GM19240 (cell line): ENCODE data around the gene NINL.
"Not testable (repeated sequence)": the region's sequence is repeated elsewhere in the genome, so short reads cannot be mapped to it uniquely, and the experiment has no call there.

Experiments
- DNase-seq: peaks from one replicate; pipeline ENCODE4 v3.0.0; 2011; ENCODE audit warnings: low spot score; ENCODE audit not compliant: insufficient read length

The NINL gene

GRCh38 chr20:25592135-25592852 is 7.0 kb upstream of the NINL start:
- DNase-seq, result no peak

DNA sequence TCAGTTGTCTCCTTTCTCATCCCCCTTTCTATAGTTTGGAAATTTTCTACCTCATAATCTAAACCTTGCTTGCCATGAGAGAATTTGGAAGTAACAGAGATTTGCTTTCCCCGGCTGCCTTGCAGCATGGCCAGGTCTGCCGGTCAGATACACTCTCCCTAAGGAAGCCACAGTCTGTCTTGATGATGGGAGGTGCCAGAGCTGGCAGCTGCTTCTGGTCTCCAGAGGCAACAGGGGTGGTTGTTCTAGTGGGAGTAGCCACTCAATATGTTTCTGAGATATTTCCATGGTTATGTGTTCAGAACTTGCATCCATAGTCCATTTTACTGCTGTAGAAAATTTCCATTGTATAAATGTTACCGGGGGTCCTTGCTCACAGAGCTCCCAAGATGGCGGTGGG is 5.4 kb upstream of the NINL start:
- DNase-seq, result not testable (repeated sequence)

- DNase-seq, result no peak
These were observed 3.2 kb upstream of the NINL start for GRCh38 chr20:25588491-25588890.

- no peak for DNase-seq
These were observed 2.2 kb upstream of the NINL start for GRCh38 chr20:25587536-25587935.

DNA sequence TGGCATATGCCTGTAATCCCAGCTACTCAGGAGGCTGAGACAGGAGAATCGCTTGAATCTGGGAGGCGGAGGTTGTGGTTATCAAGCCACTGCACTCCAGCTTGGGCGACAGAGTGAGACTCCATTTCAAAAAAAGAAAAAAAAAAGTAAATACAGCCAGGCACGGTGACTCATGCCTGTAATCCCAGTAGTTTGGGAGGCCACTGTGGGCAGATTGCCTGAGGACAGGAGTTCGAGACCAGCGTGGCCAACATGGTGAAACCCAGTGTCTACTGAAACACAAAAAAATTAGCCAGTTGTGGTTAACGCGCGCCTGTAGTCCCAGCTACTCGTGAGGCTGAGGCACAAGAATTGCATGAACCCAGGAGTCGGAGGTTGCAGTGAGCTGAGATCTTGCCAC is 1.5 kb upstream of the NINL start:
- DNase-seq, result no peak

DNA sequence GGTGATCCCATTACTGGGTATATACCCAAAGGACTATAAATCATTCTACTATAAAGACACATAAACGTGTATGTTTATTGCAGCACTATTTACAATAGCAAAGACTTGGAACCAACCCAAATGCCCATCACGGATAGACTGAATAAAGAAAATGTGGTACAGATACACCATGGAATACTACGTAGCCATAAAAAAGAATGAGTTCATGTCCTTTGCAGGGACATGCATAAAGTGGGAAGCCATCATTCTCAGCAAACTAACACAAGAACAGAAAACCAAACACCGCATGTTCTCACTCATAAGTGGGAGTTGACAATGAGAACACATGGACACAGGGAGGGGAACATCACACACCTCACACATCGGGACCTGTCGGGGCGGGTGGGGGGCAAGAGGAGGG is 1.7 kb downstream of the NINL start:
- DNase-seq, result not testable (repeated sequence)

GRCh38 chr20:25580711-25581110 is 4.6 kb downstream of the NINL start:
- no peak for DNase-seq

DNA sequence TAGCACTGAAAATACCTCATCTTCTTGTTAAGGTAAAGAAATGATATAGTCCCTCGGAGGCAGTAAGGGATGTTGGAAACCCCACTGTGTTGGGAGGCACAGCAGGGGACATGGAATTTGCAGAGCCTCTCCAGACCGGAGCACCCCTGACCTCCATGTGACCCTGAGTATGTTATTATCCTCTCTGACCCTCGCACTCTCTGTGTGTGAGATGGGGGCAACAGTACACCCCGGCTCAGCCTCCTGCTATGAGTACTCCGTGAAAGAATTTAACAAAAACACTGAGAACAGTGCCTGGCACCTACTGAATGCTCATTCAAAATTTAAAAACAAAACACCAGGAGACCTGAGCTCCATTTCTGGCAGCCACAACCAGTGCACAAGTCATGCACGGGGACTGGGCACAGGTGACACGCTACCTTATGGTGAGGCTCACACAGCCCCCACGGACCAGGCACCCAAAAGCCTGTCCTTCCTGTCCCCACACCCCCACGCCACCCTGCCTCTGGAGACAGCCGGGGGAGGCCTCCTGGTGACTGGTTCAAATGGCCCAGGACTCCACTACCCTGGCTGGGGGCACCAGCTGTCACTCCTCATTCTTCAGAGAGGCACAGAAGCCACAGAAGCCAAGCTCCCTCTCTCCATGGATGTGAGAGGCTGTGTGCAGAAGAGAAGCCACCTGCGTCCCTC is 6.1 kb downstream of the NINL start:
- DNase-seq, result no peak

GRCh38 chr20:25576783-25577530 is 8.4 kb downstream of the NINL start:
- DNase-seq, result no peak

GRCh38 chr20:25574411-25574810 is 10.9 kb downstream of the NINL start:
- DNase-seq, result no peak

DNA sequence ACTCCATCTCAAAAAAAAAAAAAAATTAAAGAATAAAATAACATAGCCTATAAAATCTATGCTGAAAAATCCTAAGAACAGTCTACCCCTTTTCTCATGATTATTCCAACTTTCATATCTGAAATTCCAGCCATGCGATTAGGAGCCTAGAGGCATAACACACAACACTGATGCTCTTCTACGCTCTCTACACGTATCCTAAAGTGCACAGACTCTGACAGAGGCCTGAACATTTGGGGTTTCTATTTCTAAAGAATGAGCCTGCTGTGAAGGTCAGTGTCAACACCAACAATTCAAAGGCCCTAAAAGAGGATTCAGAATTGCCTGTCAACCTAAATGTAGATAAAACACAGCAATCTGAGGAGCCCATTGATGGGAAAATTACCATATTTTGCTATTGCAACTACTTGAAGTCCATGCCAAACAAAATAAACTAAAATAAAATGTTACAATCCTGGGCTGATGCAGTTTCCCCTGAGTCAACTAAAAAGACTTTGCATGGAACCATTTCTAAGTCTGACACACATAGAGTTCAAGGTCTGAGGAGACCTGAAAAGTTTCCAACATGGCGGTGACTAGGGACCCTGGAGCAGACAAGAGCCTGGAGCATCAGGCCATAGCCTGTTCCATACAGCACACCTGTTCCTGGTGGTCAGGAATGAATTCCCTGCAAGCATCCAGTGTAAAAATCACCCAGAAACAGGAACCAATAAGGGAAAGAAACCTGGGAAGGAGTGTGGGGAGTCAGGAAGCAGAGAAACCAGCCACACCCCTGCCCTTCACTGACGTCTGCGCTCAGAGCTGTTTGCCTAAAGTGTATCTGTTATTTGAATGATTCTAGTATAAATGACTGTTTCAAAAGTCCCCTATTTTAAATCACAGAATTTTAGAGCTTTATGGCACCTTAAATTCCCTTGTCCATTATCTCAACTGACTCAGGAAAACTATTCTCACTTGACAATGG is 11.8 kb downstream of the NINL start:
- DNase-seq, result no peak

GRCh38 chr20:25571817-25572216 is 13.5 kb downstream of the NINL start:
- DNase-seq, result no peak

DNA sequence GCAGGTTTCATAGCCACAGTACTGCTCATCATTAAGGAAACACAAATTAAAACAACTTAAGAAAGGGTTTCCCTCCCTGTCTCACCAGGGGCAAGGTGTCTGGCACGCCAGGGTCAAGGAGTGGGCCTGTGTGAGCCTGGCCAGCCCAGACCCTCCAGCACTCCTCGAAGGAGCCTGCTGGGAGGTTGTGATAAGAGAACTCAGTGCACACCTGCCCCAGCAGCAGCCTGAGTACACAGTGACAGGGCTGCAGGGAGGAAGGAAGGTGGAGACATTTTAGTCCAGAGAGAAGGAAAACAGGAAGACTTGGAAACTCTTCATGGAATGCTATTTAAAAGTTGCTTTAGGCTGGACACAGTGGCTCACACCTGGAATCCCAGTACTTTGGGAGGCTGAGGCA is 14.1 kb downstream of the NINL start:
- no peak for DNase-seq

DNA sequence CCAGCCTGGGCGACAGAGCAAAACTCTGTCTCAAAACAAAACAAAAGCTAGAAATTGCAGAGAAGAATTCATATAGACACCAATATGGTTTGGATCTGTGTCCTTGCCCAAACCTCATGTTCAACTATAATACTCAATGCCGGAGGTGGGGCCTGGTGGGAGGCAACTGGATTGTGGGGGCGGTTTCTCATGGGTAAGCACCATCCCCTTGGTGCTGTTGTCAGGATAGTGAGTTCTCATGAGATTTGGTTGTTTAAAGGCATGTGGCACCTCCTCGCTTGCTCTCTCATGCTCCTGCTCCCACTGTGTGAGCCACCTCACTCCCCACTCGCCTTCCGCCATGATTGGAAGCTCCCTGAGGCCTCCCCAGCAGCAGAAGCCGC is 15.2 kb downstream of the NINL start:
- no peak for DNase-seq

DNA sequence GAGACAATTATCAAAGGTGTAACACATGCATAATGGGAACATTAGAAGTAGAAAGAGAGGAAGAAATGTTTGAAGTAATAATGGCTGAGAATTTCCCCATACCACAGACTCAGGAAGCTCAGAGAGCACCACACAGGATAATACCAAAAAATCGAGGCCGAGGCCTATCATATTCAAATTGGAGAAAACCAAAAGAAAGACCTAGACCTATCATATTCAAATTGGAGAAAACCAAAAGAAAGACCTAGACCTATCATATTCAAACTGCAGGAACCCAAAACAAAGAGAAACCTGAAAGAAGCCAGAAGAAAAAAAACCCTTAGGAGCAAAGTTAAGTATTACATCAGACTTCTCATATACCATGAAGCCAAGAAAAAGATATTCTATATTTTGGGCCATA is 18.0 kb downstream of the NINL start:
- no peak for DNase-seq

DNA sequence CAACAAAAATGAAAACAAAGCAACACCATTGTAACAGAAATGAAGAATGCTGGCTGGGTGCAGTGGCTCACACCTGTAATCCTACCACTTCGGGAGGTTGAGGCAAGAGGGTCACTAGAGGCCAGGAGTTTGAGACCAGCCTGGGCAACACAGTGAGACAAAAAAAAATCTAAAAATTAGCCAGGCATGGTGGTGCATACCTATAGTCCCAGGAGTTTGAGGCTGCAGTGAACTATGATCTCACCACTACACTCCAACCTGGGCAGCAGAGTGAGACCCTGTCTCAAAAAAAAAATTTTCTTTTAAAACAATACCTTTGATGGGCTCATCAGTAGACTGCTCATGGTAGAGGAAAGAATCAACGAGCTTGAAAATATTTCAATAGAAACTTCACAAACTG is 18.5 kb downstream of the NINL start:
- no peak for DNase-seq

DNA sequence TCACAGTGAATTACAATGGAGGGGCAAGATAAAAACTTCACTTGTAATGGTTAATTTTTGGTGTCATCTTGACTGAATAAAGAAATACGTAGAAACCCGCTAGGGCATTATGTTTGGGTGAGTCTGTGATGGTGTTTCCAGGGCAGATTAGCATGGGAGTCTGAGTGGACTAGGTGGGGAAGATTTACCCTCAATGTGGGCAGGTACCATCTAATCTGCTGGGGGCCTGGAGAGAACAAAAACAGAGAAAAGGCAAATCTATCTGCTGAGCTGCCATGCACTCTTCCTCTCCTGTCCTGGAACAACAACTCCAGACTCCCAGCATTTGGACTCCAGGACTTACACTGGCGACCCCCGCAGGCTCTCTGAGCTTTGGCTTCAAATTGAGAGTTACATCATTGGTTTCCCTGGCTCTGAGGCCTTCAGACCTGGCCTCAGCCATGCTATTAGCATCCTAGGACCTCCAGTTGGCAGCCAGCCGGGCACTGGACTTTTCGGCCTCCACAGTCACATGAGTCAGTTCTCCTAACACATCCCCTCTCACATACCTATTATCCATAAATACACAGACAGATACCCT is 19.7 kb downstream of the NINL start:
- no peak for DNase-seq

DNA sequence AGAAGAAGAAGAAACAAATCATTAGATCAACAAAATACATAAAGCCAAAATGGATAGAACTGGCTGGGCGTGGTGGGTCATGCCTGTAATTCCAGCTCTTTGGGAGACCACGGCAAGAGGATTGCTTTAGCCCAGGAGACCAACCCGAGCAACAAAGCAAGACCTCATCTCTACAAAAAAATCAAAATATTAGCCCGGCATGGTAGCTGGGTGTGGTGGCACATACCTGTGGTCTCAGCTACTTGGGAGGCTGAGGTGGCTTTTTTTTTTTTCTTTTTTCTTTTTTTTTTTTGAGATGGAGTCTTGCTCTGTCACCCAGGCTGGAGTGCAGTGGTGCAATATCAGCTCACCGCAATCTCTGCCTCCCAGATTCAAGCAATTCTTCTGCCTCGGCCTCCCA is 21.5 kb downstream of the NINL start:
- no peak for DNase-seq

DNA sequence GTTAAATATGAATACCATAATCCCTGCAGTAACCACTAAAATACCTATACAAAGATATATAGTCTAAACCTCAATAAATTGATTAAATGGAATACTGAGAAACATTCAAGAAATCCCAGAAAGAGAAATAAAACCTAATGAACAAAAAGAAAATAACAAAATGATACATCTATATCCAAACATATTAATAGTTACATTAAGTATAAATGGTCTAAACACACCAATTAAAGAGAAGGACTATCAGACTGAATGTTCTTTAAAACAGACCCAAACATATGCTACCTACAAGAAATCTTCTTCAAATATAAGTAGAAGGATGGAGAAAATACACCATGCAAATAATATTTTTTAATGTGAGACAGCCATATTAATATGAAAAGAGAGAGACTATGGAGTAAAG is 22.0 kb downstream of the NINL start:
- no peak for DNase-seq

DNA sequence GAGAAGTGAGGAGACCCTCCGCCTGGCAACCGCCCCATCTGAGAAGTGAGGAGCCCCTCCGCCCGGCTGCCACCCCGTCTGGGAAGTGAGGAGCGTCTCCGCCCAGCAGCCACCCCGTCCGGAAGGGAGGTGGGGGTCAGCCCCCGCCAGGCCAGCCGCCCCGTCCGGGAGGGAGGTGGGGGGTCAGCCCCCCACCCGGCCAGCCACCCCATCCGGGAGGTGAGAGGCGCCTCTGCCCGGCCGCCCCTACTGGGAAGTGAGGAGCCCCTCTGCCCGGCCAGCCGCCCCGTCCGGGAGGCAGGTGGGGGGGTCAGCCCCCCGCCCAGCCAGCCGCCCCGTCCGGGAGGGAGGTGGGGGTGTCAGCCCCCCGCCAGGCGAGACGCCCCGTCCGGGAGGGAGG is 23.6 kb downstream of the NINL start:
- DNase-seq, result not testable (repeated sequence)

GRCh38 chr20:25553819-25554296 is 31.5 kb downstream of the NINL start:
- DNase-seq, result no peak
